GM12874 (cell line): ENCODE results near the gene SENP1.

Experiments
- TF ChIP-seq, protein P1 (sequence below): IDR thresholded peaks from 2 replicates; pipeline ENCODE4 v1.5.1; 2011; ENCODE audit warnings: low read depth, mild to moderate bottlenecking, control low read depth, low read length, moderate library complexity; ENCODE audit not compliant: insufficient read depth

The SENP1 gene

DNA sequence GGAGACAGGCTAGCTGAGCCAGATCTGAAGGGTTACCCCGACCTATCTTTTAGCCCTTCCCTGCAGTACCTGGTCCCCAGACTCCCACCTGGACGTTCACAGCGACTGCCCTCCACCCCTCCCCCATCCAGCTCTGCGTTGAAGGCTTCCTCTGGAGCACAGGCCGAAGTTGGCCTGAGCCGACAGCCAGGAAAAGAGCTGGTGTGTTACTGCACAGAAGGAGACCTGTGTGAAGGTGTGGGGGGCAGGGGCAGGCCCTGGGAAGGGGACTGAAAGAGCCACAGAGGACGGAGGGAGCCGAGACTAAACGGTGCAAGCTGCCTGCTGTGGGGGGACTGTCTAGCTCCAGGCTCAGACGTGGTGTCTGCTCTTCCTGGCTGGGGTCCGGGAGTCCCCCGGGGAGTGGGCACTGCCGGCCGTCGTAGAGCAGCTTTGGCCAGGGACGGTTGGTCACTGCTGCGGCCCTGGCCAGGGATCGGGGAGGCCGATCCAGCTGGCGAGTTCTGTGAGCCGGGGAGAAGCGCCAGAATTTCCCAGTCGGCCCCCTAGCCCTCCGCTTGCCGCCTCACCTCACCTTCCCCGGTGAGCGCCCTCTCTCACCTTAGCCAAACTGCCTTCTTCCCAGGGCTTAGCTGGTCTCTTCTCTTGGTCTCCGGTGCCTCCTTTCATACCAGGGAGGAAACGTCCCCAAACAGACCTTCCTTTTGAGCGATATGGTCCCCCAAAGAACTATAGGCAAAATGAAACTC is 100.7 kb downstream of the SENP1 start:
- TF ChIP-seq, protein P1, sequence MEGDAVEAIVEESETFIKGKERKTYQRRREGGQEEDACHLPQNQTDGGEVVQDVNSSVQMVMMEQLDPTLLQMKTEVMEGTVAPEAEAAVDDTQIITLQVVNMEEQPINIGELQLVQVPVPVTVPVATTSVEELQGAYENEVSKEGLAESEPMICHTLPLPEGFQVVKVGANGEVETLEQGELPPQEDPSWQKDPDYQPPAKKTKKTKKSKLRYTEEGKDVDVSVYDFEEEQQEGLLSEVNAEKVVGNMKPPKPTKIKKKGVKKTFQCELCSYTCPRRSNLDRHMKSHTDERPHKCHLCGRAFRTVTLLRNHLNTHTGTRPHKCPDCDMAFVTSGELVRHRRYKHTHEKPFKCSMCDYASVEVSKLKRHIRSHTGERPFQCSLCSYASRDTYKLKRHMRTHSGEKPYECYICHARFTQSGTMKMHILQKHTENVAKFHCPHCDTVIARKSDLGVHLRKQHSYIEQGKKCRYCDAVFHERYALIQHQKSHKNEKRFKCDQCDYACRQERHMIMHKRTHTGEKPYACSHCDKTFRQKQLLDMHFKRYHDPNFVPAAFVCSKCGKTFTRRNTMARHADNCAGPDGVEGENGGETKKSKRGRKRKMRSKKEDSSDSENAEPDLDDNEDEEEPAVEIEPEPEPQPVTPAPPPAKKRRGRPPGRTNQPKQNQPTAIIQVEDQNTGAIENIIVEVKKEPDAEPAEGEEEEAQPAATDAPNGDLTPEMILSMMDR, result no peak

DNA sequence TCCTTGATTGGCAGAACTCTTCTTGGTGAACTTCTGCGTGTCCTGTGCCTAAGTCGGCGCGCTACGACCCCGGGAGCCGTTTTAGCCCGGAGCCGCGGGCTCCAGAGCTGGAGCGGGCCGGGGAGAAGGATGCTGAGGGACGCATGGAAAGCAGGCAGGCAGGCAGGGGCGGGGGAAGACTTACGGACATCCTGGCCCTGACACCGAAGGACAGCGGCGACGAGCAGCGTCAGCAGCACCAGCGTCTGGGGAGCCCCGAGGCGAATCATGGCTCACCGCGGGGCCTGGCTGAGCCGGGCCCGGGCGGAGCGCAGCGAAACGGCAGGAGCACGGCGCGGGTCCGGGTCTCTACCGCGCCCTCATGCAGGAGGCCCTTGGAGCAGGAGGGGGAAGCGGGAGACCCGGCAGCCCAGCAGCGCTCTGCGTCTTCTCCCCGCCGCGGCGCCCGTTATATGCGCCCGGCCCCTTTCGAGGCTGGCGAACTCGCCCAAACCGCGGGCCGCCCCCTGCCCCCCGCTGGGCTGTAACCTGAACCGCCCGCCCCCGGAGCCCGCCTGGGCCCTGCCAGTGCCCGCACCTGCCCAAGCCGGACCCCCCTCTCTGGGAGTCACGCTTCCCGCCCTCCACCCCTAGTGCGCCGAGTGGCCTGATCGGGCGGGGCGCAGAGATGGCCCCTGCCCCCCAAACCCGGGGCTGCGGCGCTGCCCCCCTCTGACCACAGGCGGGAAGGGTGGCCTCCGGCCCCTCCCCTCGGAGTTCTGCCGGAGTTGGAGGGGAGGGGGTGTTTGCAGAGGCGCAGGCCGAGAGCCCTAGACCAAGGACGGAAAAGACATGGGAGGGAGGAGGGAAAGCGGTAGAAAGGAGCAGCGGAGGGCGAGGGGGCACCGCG is 101.6 kb downstream of the SENP1 start, which contains the start of gene COL2A1:
Gene COL2A1, minus strand, starts transcription at position 424 of the 889 bp plus-strand sequence. Its CDS starts 155 bp downstream, at position 269.
- TF ChIP-seq, protein P1, result no peak

DNA sequence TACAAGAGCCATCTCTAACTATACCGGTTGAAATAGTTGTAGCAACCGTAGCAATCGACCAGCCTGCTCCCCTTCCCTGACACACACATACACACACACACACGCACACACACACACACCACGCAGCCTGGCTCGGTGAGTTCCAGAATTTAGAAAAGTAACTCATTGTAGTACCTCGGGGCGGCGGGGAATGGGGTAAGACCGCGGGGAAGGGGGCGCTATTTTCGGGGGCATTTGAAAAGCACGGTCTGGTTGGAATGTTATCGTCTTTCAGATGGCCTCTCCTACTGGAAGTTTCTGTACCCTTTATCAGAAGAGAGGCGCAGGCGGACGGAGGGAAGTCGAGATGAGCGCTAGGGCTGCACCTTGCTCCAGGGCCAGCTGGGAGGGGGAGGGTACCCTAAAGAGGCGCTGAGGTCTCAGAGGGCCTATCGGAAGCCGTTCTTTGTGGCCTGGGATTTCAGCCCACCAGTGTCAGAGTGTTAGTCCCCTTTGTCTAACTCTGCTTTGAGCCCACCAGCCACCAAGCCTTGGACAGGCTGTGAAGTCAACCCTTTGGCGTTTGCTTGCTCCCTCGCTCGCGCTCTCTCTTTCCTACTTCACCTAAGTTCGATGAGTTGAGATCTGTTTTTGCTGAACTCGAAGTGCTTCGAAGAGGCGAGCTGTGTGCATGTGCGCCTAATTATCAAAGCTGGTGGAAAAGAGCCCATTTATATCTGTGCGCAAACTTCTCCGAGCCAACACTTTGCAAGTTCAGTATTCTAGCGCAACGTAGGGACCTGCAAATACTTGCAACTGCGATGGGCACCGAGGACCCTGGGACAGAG is 102.4 kb downstream of the SENP1 start:
- TF ChIP-seq, protein P1, result no peak

DNA sequence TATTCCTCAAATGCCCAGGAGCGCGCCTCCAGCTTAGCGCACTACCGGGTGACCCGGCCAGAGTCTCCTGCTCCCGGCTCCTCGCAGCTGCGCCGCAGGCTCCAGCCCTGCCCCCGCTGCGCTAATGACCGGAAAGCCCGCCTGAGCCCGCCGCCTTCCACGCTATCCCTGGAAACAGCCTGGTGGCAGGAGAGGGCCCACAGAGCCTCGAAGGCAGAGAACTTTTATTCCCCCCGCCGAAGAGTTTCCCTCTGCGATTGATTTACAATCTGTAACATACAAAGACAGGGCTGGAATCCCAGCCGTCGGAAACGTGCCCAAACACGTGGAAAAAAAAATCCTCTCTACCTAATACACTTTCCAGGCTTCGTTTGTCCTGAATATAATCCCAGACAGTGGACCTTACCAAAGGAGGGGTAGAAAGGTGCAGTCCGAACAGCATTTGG is 103.1 kb downstream of the SENP1 start:
- TF ChIP-seq, protein P1, result no peak

DNA sequence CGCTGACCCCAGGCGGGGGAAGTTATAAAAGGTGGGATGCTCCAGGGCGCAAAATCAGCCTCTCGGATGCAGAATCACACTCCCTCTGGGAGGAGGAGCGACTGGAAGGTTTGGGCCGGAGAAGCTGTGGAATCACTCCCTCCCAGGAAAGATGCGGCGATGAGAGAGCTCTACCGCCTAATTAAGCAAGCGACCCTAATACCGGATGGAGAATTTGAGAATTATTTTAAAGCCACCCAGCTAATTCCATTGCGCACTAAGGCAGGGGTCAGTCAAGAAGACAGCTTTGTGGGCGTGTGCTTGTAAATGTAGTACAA is 103.5 kb downstream of the SENP1 start:
- TF ChIP-seq, protein P1, result no peak

DNA sequence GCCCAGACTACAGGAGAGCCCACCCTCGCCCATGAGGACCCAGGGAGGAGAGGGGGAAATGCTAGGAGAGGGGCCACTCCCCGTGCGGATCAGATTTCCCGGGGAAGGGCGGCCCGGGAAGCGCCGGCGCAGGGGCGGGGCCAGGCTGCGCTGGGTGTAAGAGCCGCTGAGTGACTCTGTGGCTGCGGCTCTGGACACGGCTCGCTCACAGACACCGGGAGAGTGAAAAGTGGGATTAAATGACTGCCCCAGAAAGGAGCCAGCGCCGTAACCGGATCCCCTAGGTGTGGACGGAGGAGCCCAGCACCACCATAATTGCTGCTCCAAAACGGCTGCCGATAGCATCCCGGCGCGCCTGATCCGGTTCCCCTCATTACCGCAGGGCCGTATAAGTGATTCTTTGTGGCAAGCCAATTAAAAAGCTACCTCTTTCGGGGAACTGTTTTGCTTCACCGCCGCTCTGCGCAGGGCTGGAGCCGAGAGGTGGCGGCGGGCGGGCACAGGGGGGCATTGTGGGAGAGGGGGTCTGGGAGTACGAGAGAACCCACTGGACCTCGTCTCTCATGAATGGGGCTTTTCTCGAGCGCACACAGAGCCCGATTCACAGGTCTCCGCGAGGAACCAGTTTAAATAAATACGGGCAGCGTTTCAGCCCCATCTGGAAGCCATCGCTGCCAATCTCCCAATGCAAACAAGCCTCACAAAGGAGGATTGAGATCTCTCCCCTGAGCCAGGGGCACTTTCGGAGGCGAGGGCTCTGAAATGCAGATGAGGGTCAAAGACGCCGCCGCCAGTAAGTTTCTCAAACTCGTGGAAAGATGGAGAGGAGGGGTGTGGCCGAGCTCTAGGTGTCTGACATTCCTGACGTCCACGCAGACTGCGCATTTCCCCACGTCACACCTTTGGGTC is 104.1 kb downstream of the SENP1 start:
- TF ChIP-seq, protein P1, result no peak
